GM18861 (cell line): Measurements from ENCODE around the gene HGS.

ENCODE experiments used
- ATAC-seq: cut with Tn5 transposase; IDR thresholded peaks from one replicate; pipeline ENCODE4 v1.9.1; 2021; ENCODE audit not compliant: unreplicated experiment

The HGS gene

GRCh38 chr17:81685108-81685507 lies 1.3 kb downstream of the HGS start:
- ATAC-seq: no peak

GRCh38 chr17:81686614-81687013 lies 2.8 kb downstream of the HGS start:
- ATAC-seq: no peak

- ATAC-seq: no peak
Measured at GRCh38 chr17:81687770-81688541, 4.1 kb downstream of the HGS start.

GRCh38 chr17:81688616-81689015 lies 4.8 kb downstream of the HGS start:
- ATAC-seq: no peak

DNA sequence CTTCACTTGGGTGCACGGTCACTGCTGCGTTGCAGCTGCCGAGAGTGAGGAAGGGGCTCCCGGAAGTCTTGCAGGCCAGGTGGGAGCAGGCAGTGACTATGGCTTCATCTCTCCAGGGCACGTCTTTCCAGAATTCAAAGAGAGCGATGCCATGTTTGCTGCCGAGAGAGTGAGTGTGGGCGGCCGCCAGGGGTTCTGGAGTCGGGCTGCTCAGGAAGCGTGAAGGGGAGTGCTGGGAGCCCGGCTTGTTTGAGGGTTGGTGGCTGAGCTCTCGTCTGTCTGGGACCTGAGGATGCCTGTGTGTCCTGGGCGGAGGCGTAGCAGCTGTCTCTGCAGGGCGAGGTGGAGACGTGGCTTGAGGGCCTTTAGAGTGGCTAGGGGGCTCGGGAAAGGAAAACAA lies 6.3 kb downstream of the HGS start:
- ATAC-seq: no peak

GRCh38 chr17:81690549-81690948 lies 6.7 kb downstream of the HGS start:
- ATAC-seq: no peak

DNA sequence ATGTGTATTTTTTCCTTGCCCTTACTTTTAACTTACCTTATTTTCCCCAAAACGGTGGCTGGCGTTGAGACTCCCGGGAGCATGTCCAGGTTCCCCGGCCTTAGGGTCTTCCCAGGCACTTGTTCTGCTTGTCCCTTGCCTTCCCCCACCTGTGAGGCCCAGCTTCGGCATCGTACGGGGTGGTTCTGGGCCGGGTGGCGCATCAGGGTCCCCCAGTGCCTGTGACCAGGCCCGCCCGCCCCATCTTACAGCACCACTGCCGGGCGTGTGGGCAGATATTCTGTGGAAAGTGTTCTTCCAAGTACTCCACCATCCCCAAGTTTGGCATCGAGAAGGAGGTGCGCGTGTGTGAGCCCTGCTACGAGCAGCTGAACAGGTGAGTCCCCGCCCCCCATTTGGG lies 7.4 kb downstream of the HGS start:
- ATAC-seq: no peak

GRCh38 chr17:81691608-81692007 lies 7.8 kb downstream of the HGS start:
- no peak for ATAC-seq

- no peak for ATAC-seq
Measured at GRCh38 chr17:81693509-81694210, 9.8 kb downstream of the HGS start.

DNA sequence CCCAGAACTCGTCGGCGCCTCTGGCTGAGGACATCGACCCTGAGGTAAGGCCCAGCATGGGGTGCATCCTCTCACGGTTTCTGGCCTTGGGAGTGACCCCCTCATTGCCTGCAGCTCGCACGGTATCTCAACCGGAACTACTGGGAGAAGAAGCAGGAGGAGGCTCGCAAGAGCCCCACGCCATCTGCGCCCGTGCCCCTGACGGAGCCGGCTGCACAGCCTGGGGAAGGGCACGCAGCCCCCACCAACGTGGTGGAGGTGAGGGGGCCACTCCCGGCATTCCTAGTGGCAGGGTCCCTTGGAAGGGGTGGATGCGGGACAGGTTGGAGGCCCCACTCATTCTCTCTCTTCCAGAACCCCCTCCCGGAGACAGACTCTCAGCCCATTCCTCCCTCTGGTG lies 11.0 kb downstream of the HGS start:
- no peak for ATAC-seq

DNA sequence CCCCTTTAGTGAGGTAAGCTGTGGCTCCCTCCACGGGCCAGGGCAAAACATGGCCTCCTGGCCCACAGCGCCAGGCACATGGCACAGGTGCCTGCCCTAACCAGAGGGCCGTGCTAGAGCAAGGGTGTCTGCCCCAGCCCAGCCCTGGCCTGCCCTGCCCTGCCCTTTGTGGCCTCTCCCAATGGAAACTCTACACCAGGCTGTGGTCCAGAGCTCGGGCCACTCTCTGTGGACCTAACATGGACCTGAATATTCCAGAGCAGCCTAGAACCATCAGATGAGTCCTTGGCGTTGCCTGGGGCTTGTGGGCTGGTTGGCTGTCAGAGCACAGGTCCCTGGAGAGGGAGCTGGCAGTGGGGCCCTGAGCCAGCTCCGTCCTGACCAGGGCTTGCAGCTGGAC lies 11.4 kb downstream of the HGS start:
- ATAC-seq: no peak

- ATAC-seq: no peak
Measured at GRCh38 chr17:81695801-81696200, 12.0 kb downstream of the HGS start.

DNA sequence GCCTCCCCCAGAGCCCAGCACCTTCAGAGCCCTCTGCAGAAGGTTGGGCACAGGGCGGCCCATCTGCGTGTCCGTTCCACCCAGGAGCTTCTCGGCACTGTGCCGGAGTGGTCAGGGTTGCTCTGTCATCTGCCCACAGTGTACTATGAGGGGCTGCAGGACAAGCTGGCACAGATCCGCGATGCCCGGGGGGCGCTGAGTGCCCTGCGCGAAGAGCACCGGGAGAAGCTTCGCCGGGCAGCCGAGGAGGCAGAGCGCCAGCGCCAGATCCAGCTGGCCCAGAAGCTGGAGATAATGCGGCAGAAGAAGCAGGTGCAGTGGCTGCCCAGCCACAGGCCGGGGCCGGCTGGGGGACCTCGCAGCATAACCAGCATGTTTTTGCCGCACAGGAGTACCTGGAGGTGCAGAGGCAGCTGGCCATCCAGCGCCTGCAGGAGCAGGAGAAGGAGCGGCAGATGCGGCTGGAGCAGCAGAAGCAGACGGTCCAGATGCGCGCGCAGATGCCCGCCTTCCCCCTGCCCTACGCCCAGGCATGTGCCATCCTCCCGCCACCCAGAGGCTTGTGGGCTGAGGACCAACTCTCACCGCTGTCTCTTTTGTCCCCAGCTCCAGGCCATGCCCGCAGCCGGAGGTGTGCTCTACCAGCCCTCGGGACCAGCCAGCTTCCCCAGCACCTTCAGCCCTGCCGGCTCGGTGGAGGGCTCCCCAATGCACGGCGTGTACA lies 12.6 kb downstream of the HGS start:
- no peak for ATAC-seq

GRCh38 chr17:81697261-81698044 lies 13.6 kb downstream of the HGS start:
- no peak for ATAC-seq

GRCh38 chr17:81700353-81701287 lies 16.8 kb downstream of the HGS start:
- no peak for ATAC-seq

DNA sequence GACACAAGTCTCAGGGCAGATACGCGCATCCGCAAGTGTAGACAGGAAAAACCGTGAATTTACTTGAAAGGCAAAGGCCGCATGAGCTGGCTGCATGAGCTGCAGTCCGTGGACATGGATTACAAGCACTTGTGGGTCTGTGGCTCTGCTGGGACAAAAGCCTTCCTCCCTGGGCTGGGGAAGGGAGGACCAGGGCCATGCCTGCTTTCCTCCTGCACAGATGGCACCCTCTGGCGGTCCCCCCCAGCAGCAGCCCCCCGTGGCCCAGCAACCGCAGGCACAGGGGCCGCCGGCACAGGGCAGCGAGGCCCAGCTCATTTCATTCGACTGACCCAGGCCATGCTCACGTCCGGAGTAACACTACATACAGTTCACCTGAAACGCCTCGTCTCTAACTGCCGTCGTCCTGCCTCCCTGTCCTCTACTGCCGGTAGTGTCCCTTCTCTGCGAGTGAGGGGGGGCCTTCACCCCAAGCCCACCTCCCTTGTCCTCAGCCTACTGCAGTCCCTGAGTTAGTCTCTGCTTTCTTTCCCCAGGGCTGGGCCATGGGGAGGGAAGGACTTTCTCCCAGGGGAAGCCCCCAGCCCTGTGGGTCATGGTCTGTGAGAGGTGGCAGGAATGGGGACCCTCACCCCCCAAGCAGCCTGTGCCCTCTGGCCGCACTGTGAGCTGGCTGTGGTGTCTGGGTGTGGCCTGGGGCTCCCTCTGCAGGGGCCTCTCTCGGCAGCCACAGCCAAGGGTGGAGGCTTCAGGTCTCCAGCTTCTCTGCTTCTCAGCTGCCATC lies 17.7 kb downstream of the HGS start:
- no peak for ATAC-seq

GRCh38 chr17:81702934-81703746 lies 19.3 kb downstream of the HGS start, which contains the start of gene MRPL12:
Gene MRPL12, plus strand, starts transcription at chr17:81703367. Its CDS starts 135 bp downstream, at chr17:81703502.
- ATAC-seq: peak; percentile 75
